Prostate gland (tissue), 2 donors: ENCODE results near the gene C4orf50. TPM values are rescaled to one million over a fixed set of nuclear protein-coding genes. Genes with fewer than 3 reads are reported as not detected.

ENCODE experiments used
- DNase-seq: peaks from one replicate; pipeline ENCODE4 v3.0.0-alpha.2; 2019; ENCODE audit warnings: low spot score
- H3K27ac ChIP-seq, 2 donors: fragments of 200-600 bp; sonication (generic); 2 replicates each; pipeline ENCODE4 v1.5.1; 2017 to 2019
- H3K27me3 ChIP-seq: fragments of 200-600 bp; sonication (generic); replicated peaks from 2 replicates; pipeline ENCODE4 v1.5.1; 2019; ENCODE audit not compliant: insufficient read depth
- H3K36me3 ChIP-seq, 2 donors: fragments of 200-600 bp; sonication (generic); 1 replicate in 1 of 2; 2 replicates in 1 of 2; pipeline versions ENCODE4 v1.5.1 to v1.8.1; 2017 to 2019
- H3K4me1 ChIP-seq: fragments of 200-600 bp; sonication (generic); replicated peaks from 2 replicates; pipeline ENCODE4 v1.5.1; 2019
- H3K4me3 ChIP-seq, 2 donors: fragments of 200-600 bp; sonication (generic); 2 replicates each; pipeline ENCODE4 v1.5.1; 2017 to 2019
- H3K9me3 ChIP-seq: fragments of 200-600 bp; sonication (generic); 2 replicates; pipeline ENCODE4 v1.5.1; 2017
- CTCF ChIP-seq, 4 experiments: fragments of 200-600 bp in 2 of 4; fragments of 450-650 bp in 2 of 4; sonication (generic) in 2 of 4; IDR thresholded peaks; 1 replicate in 3 of 4; 2 replicates in 1 of 4; pipeline ENCODE4 v1.5.1; 2016 to 2019; ENCODE audit warnings: antibody characterized with exemption in 4 of 4, mild to moderate bottlenecking in 2 of 4, moderate library complexity in 2 of 4
- POLR2A ChIP-seq: fragments of 450-650 bp; IDR thresholded peaks from one replicate; pipeline ENCODE4 v1.6.1; 2016; ENCODE audit warnings: antibody characterized with exemption, mild to moderate bottlenecking
- POLR2AphosphoS5 ChIP-seq: sonication (generic); formaldehyde crosslinking; IDR thresholded peaks from one replicate; pipeline ENCODE4 v1.6.1; 2017; ENCODE audit warnings: antibody characterized with exemption
- WGBS: methylation state at CpG from one replicate; pipeline ENCODE4 v1.1.5; 2018; 5-methylcytosine and 5-hydroxymethylcytosine counted together
- intact Hi-C: fragments of 100-400 bp; cut with DNase I; formaldehyde crosslinking; loops from one replicate; pipeline ENCODE4 v1.14.2; 2022
- total RNA-seq, 2 donors: library from RNA; depleted of rRNA; stranded (reverse); fragments of >200 nt; gene quantifications; one replicate each; pipeline ENCODE4 v1.1.0, GENCODE V29; 2016

Gene C4orf50
- total RNA-seq, 2 donors from 2014 or later = 0.87 to 2.8 TPM

- Histone ChIP-seq H3K9me3 (no peaks in the 10 kb centered on the region), H3K27ac (no peak overlapping the region), H3K4me3 (no peak overlapping the region), H3K36me3 (no peaks in the 10 kb centered on the region), H3K27me3 (peaks cover 41% of the 10 kb centered on the region), H3K4me1 (no peaks in the 10 kb centered on the region)
- no peak for TF ChIP-seq POLR2A
- no peak for TF ChIP-seq POLR2AphosphoS5
- no peak for TF ChIP-seq CTCF (IDR thresholded peaks at IDR 0.05)
- no peak for DNase-seq
- intact Hi-C loops = no loop called here
- 1% methylated on average over 35 of the region's 41 CpGs for WGBS
Observed at GRCh38 chr4:5890063-5890727, 128.0 kb downstream of the C4orf50 start.

- Histone ChIP-seq H3K27ac (no peak overlapping the region), H3K4me1 (no peaks in the 10 kb centered on the region), H3K4me3 (peak overlapping the region in 1 of 2 donors; percentile 29), H3K36me3 (no peaks in the 10 kb centered on the region), H3K27me3 (peaks cover 39% of the 10 kb centered on the region), H3K9me3 (no peaks in the 10 kb centered on the region)
- intact Hi-C loops = no loop called here
- no peak for TF ChIP-seq POLR2AphosphoS5
- TF ChIP-seq POLR2A = no peak
- no peak for TF ChIP-seq CTCF (IDR thresholded peaks at IDR 0.05)
- DNase-seq = no peak
- WGBS = 28% methylated on average over 8 of the region's 8 CpGs
Observed at GRCh38 chr4:5889002-5889696, 129.1 kb downstream of the C4orf50 start.

GRCh38 chr4:5888222-5889001, 129.8 kb downstream of the C4orf50 start:
- WGBS = 3% methylated on average over 28 of the region's 81 CpGs
- intact Hi-C loops = no loop called here
- Histone ChIP-seq H3K4me3 (peak overlapping the region; percentile 29 to 37), H3K27ac (no peak overlapping the region), H3K4me1 (no peaks in the 10 kb centered on the region), H3K27me3 (peaks cover 32% of the 10 kb centered on the region), H3K9me3 (no peaks in the 10 kb centered on the region), H3K36me3 (no peaks in the 10 kb centered on the region)
- TF ChIP-seq POLR2A (no peak), POLR2AphosphoS5 (no peak), CTCF (IDR thresholded peaks at IDR 0.05) (no peak)
- no peak for DNase-seq

- Histone ChIP-seq H3K36me3 (no peaks in the 10 kb centered on the region), H3K9me3 (no peaks in the 10 kb centered on the region), H3K27me3 (peaks cover 30% of the 10 kb centered on the region), H3K27ac (no peak overlapping the region), H3K4me1 (no peaks in the 10 kb centered on the region), H3K4me3 (peak overlapping the region; percentile 29 to 37)
- no peak for TF ChIP-seq POLR2A
- TF ChIP-seq POLR2AphosphoS5 = no peak
- TF ChIP-seq CTCF (IDR thresholded peaks at IDR 0.05) = no peak
- DNase-seq = no peak
- under 1% methylated on average over 35 of the region's 70 CpGs for WGBS
- intact Hi-C loops = no loop called here
Observed at GRCh38 chr4:5887361-5888221, 130.6 kb downstream of the C4orf50 start.
